Measurements from ENCODE around the gene CLEC20A.

The CLEC20A gene

DNA sequence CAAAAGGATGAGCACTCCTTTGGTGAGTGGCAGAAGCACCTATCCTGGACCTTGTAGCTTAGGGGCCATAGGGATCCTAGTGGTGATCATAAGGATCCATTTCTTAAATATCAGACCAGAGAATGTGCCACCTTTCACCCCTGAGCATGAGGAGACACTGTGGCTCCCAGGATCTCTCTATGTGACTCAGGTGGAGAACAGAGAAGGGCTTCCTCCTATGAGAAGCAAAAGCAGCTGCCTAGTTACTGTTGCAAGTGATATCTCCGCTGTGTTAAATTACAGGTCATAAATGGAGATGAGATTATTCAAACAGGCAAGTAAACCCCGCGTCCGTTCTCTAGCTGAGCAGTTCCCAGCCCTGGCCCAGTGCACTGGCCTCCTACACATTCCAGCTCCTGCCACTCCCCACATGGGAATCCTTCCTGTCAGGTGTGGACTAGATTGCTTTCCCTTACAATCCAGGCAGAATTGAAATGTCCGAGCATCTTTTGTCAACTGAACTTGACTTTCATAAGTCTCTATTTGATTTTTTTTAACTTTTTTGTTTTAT lies 26.3 kb downstream of the CLEC20A start:
- Histone ChIP-seq H3K36me3 (peaks cover 68 to 85% (median 82%) of the 10 kb centered on the region in 3 donors), H3K4me3 (no peak overlapping the region), H3K27ac (no peak overlapping the region), H3K4me1 (peaks cover 0 to under 1% (median under 1%) of the 10 kb centered on the region in 4 donors), H3K9me3 (no peaks in the 10 kb centered on the region), H3K27me3 (no peaks in the 10 kb centered on the region)
- intact Hi-C loops (cut with DNase I; ENCODE audit: low total_unique reads) = no loop called here
- TF ChIP-seq, protein P1, sequence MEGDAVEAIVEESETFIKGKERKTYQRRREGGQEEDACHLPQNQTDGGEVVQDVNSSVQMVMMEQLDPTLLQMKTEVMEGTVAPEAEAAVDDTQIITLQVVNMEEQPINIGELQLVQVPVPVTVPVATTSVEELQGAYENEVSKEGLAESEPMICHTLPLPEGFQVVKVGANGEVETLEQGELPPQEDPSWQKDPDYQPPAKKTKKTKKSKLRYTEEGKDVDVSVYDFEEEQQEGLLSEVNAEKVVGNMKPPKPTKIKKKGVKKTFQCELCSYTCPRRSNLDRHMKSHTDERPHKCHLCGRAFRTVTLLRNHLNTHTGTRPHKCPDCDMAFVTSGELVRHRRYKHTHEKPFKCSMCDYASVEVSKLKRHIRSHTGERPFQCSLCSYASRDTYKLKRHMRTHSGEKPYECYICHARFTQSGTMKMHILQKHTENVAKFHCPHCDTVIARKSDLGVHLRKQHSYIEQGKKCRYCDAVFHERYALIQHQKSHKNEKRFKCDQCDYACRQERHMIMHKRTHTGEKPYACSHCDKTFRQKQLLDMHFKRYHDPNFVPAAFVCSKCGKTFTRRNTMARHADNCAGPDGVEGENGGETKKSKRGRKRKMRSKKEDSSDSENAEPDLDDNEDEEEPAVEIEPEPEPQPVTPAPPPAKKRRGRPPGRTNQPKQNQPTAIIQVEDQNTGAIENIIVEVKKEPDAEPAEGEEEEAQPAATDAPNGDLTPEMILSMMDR (IDR thresholded peaks at IDR 0.05) = no peak
- DNase-seq = no peak

DNA sequence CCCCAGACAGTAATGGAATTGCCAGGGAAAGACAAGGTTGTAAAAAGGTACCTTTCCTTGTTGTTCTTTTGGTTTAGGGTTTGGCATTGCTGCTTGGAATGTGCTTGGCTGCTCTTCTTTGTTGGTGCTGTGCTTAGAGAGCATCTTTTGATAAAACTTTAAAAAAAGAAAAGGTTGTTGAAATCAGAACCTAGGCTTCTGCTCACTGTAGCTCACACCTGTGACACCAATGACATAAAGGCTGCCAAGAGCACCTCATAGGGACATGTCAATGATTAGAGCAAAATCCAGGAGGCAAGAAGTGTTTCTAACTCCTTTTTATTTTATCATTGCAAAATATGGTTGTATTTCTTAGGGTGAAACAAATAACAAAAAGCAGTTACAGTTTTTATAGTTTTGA lies 28.9 kb downstream of the CLEC20A start:
- Histone ChIP-seq H3K4me3 (no peak overlapping the region), H3K27me3 (no peaks in the 10 kb centered on the region), H3K9me3 (no peaks in the 10 kb centered on the region), H3K27ac (no peak overlapping the region), H3K4me1 (peaks cover 0 to 20% (median 6%) of the 10 kb centered on the region in 4 donors), H3K36me3 (peaks cover 54 to 59% (median 56%) of the 10 kb centered on the region in 3 donors)
- no peak for DNase-seq
- intact Hi-C loops (cut with DNase I; ENCODE audit: low total_unique reads) = no loop called here
- TF ChIP-seq, protein P1 (IDR thresholded peaks at IDR 0.05) = no peak

- no peaks in the 10 kb centered on the region for H3K9me3 ChIP-seq
- H3K4me3 ChIP-seq = no peak overlapping the region
- intact Hi-C loops (cut with DNase I; ENCODE audit: low total_unique reads) = no loop called here
- H3K36me3 ChIP-seq = peaks cover 37 to 42% (median 42%) of the 10 kb centered on the region in 3 donors
- no peak overlapping the region for H3K27ac ChIP-seq
- TF ChIP-seq, protein P1 (IDR thresholded peaks at IDR 0.05) = no peak
- H3K27me3 ChIP-seq = no peaks in the 10 kb centered on the region
- DNase-seq = no peak
- peaks cover 0 to 20% (median 6%) of the 10 kb centered on the region in 4 donors for H3K4me1 ChIP-seq
Observed at GRCh38 chr1:178465011-178465410, 31.8 kb downstream of the CLEC20A start.

GRCh38 chr1:178464566-178464965 lies 32.2 kb downstream of the CLEC20A start:
- H3K36me3 ChIP-seq = peaks cover 36 to 38% (median 38%) of the 10 kb centered on the region in 3 donors
- intact Hi-C loops (cut with DNase I; ENCODE audit: low total_unique reads) = no loop called here
- no peaks in the 10 kb centered on the region for H3K9me3 ChIP-seq
- TF ChIP-seq, protein P1 (IDR thresholded peaks at IDR 0.05) = no peak
- no peak for DNase-seq
- H3K27me3 ChIP-seq = no peaks in the 10 kb centered on the region
- no peak overlapping the region for H3K27ac ChIP-seq
- peaks cover 0 to 20% (median 6%) of the 10 kb centered on the region in 4 donors for H3K4me1 ChIP-seq
- no peak overlapping the region for H3K4me3 ChIP-seq

DNA sequence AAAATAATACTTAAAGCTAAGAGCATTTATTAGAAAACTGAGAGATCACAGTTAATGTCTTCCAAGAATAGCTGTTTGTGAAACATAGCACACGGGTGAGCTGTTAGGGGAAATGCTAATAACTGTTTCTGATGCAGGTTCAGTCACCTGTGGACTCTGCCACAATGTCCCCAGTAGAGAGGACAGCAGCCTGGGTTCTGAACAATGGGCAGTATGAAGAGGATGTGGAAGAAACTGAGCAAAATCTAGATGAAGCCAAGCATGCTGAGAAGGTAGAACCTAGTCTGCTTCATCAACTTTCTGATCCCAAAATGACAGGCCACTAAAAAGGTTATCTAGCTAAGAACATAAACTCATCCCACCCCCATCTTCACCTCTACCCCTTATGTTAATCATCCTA lies 32.6 kb downstream of the CLEC20A start:
- H3K27ac ChIP-seq = no peak overlapping the region
- H3K4me3 ChIP-seq = no peak overlapping the region
- DNase-seq = no peak
- TF ChIP-seq, protein P1 (IDR thresholded peaks at IDR 0.05) = no peak
- no peaks in the 10 kb centered on the region for H3K9me3 ChIP-seq
- intact Hi-C loops (cut with DNase I; ENCODE audit: low total_unique reads) = no loop called here
- no peaks in the 10 kb centered on the region for H3K27me3 ChIP-seq
- peaks cover 0 to 20% (median 6%) of the 10 kb centered on the region in 4 donors for H3K4me1 ChIP-seq
- peaks cover 32 to 35% (median 34%) of the 10 kb centered on the region in 3 donors for H3K36me3 ChIP-seq

Measured in tibial artery (tissue), 4 donors.